Measurements from ENCODE around the gene SYNJ1.

DNA sequence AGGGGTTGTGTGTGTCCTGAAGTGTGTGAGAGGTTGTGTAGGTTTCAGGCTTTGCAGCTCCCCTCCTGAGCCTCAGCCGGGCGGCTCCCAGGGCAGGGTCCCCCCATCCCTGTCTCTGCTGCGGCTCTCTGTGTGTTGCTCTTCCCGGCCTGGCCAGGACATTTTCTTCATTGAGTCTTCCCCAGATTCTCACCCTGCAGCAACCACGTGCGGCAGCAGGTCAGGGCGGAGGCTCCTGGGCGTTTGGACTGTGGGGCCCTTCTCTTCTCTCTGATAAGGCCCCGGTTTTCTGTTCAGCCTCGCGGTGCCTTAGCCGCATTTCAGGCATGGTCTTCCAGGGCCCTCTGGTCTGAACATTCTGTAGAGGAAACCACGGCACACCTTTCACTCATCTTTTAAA, 140.7 kb downstream of the SYNJ1 start:
- TF ChIP-seq, protein P1, sequence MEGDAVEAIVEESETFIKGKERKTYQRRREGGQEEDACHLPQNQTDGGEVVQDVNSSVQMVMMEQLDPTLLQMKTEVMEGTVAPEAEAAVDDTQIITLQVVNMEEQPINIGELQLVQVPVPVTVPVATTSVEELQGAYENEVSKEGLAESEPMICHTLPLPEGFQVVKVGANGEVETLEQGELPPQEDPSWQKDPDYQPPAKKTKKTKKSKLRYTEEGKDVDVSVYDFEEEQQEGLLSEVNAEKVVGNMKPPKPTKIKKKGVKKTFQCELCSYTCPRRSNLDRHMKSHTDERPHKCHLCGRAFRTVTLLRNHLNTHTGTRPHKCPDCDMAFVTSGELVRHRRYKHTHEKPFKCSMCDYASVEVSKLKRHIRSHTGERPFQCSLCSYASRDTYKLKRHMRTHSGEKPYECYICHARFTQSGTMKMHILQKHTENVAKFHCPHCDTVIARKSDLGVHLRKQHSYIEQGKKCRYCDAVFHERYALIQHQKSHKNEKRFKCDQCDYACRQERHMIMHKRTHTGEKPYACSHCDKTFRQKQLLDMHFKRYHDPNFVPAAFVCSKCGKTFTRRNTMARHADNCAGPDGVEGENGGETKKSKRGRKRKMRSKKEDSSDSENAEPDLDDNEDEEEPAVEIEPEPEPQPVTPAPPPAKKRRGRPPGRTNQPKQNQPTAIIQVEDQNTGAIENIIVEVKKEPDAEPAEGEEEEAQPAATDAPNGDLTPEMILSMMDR (IDR thresholded peaks at IDR 0.05): no peak
- no peak for TF ChIP-seq POLR2A (IDR thresholded peaks at IDR 0.05)

Measured in right lobe of liver (tissue), 4 donors.